Activated CD4-positive, alpha-beta T cell treated with anti-CD3 and anti-CD28 coated beads, Interleukin-2, Interleukin-6, amounts not matched to agents 100 ng/mL and 50 ng/mL, durations not matched to agents 16 hours and 8 hours (primary cell): ENCODE measurements around the gene MEIS2.

ENCODE experiments used
- DNase-seq: peaks from one replicate; pipeline ENCODE4 v3.0.0-alpha.2; 2020

Gene MEIS2

DNA sequence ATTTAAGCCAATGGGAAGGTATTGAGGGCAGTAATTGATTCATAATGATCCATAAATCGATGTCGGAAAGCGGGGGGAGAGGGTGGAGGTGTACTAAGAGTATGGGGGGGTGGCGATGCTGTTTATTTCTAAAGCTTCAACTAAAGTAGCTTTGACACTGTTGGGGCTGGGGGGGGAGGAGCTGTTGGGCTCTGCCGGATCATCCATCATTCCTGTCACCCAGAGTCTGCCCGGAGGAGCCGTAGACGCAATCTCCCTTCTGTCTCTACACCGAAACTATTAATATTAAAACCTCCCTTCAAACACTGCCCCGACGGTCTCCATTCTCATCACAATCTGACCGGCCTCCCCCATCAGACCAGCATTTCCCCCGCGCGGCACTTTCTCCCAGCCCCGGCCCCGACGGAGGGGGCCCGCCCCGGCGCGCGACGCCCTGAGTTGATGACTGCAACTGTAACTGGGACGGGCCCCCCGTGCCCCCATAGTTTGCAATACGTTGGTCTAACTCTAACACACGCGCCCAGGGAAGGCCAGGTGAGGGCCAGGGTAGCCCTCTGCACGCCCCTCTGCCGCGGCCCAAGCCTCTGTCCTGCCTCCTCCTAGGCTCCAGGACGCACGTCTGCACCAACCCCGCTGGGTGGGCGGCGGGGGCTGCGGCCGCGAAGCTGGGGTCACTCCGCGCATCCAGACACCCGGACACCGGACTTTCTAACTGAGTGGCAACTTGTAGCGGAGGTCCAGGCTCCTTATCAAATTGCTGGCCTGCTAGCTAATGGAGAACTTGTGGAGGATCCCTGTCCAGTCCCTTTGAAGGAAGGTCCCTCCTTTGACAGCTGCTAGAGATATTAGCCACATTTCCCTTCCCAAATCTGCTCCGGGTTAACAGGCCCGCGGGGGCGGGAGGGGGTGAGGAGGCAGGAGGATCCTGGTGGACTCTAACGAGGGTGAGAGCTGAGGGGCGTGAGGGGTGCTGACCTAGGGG lies 212.0 kb downstream of the MEIS2 start:
- DNase-seq: no peak

DNA sequence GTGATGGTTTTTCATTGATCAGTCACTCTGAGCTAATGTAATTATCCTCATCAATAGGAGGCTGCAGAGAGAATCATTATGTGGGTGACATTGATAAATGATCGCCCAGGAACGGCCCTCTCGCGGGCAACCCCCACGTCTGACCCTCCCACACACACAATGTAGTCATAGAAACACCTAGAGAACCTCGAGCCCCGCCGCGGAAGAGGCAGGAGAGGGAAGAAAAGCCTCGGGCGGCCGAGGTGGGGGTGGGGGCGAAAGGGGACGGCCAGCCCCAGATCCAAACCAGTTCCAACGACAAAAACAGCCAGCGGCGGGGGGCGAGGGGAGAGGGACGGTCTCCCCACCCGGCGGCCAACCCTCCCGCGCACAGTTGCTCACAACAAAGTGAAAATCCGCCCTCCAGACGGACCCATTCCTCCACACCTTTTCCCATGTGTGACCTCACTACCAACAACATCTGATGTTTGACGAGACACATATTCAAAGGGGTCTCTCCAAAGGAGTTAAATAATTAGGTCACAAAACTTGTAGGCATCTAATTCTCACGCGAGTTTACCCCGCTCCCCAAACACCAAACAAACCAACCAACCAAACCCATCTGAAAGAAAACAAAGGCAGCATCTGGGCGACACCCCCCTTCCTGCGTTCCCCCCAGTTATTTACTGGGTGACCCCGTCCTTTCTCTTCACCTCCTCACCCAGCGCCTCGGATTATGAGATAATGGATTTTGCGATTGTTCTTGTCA lies 213.0 kb downstream of the MEIS2 start:
- no peak for DNase-seq

DNA sequence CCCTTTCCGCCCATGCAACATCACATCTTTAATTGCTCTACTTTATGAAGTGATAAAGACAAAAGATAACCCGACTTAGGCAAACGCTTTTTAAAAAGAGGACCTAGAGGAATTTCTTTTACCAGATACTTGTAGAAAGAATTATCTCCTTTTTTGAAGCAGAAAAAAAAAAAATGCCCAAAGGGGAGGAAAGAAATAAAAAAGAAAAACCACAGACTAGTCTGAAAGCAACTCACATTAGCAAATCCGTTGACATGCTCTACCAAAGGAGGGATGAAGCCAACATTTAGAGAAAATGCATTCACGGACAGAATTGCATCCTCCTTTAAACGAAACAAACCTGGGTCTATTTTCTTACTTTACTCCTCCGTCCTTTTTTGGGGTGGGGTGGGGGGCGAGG lies 213.6 kb downstream of the MEIS2 start:
- DNase-seq: no peak

DNA sequence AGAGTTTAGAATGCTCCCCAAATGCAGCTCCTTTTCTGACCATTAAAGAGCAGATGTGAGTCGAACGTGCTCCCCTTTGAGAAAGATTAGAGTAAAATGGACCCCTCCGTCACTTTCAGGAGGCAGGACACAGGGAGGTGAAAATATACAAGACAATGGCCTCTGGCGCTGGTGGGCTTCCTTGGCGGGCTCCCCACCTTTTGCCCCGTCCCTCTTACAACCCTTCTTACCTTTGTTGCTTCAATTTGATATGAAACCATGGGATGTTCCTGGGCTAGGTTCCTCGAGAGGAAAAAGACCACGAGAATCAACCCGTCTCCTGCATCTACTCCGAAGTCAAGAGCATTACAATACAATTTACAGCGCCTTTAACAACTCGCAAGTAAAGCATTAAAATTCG lies 214.2 kb downstream of the MEIS2 start:
- no peak for DNase-seq

DNA sequence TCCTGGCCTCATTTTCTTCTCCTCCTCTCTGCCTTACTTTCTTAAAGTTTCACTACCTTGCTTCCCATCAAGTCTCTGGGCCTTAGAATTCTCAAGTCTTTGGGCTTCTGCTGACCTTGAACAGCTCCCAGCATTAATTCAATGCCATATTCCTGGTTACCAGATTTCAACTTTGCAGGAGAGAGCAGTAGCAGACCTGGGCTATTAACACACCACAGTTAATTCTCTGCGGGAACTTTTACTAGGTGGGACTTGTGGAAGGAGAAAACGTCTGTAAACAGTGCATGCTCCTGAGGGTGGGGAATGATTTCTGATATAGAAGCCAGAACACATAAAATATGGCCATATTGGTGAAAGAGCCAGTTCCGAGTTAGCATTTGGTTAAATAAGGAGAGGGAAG lies 214.6 kb downstream of the MEIS2 start:
- no peak for DNase-seq

DNA sequence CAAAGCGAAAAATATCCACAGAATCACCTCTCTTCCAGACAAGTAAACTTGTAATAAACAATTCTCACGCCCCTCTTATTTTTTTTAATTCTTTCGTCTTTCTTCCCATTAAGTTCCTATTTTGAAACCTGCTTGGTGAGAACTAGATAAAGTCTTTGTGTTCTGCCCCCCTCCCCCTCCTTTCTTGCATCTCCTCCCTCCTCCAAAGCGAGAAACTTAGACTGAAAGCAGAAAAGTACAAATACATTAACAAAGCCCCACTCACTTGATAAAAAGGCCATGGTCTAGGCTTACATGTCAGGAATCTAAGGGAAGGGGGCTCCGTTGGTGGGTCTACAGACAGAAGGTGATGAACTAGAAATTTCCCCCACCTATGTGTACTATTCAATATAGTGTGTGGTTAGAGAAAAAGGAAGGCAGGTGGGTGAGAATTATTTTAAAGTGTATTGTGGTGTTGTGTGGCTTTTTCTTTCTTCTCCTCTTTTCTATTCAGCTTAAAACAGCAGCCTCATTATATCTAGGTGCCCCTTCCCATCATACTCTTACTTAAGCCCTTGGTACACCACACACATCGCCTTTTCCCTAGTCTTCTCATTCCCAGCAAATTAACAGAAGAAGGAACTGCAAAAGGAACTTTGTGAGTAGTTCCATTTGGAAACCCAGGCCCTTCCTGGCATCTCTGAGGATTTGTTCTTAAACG lies 215.3 kb downstream of the MEIS2 start:
- no peak for DNase-seq

DNA sequence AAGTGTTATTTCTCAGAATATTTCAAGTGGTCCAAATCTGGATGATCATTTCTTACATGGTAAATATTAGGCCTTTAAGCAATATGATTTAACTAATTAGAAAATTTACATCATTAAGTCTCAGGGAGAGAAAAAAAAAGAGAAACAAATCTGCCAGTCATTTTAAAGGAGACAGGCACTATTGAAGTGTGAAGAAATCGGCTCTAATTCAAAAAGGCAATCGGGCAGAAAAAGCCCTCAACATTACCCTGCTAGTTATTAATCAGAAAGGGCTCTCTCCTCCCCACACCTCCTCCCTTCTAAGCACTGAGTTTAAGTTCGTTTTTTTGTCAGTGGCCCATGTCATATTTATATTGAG lies 215.9 kb downstream of the MEIS2 start:
- DNase-seq: no peak

DNA sequence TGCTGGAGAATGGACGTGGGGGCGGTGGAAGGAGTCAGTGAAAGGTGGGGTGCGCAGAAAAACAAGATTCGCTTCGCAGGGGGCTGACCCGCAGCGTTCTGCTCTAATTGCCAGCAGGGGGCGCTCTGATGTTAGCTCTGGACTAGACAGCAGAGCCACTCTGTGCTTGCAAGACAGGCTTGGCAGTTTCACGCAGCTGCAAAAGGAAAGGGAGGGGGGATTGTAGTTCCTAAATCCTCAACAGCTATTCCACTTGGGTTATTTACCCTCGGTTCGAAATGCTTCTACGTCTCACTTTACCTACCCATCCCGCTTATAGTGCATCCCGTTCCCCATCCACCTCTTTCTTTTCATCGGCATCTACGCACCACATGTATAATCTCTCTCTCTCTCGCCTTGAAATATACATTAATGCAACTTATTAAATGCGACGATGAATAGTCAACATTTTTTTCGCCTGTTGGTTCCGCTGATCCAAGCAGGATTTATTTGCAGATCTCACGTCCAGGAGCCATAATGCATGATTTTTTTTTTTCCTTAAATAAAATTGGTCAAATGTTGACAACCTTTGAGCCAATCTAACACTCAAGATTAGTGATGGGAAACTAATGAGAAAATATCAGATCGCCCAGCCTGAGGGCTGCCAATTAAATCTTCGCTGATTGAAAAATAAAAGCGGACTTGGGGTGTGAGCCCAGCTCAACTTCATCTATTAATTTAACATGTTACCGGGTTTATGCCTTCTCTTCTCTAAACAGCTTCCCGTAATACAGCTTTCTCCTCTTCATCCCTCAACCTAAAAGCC lies 216.4 kb downstream of the MEIS2 start:
- DNase-seq: peak; percentile 84

DNA sequence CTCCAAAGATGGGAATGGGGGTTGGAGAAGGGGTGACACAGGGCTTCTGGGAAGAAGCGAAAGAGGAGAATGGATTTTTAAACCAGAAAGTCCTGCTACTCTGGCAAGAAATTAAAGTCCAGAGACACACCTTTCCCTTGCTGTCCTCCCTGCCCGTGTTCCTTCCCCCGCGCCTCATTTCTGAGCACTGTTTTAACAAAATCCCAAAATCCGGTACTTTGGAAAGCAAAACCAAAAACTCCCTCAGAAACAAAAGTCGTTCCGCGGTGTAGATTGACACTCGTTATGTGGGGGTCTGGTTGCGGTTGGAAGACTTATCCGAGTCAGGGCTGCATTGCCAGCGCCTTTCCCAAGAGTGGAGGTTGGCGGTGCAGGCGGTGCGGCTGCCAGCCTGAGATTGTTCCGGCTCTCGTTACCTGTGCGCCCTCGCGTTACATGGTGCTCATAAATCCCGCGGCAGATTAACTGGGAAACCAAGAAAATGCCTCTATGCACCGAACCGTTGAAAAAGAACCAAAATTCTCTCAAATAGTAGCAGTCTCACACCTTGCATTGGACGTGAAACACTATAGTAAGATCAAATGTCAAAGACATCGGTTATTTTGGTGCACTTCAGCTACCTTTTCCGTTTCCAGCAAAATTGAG lies 217.7 kb downstream of the MEIS2 start:
- DNase-seq: no peak

DNA sequence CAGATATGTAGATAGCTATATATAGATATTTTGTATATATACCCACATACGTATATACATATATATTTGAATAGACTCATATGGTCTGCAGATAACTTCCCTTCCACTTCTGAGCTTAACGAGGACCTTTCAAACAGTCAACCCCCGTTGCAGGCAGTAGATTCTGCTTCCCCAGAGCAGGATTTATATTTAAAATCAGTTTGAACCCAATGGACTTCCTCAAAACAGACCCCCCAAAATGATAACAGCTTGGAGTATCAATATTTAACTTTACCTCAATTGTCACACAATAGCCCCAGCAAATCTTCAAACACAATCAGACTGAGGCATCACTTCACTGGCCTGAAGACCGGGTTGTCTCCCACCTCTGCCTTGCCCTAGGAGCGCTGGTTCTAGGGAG lies 218.3 kb downstream of the MEIS2 start:
- DNase-seq: no peak

DNA sequence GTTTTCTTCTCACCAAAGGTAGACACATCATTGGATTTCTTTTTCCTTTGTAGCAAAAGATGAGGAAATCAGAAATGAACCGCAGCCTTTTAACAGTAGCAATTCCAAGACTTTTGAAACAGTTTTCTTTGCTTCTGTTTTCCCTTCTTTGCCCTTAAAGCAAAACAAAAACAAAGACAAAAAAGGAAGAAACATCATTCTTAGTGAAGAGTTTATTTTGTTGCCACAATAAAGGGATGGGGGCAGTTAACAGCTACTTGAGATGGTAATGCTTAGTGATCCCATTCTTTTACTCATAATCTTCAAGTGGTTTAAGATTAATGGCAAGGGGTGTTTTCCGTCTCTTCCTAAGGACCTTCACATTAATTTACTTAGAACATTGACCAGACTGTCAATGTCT lies 218.8 kb downstream of the MEIS2 start:
- DNase-seq: no peak

DNA sequence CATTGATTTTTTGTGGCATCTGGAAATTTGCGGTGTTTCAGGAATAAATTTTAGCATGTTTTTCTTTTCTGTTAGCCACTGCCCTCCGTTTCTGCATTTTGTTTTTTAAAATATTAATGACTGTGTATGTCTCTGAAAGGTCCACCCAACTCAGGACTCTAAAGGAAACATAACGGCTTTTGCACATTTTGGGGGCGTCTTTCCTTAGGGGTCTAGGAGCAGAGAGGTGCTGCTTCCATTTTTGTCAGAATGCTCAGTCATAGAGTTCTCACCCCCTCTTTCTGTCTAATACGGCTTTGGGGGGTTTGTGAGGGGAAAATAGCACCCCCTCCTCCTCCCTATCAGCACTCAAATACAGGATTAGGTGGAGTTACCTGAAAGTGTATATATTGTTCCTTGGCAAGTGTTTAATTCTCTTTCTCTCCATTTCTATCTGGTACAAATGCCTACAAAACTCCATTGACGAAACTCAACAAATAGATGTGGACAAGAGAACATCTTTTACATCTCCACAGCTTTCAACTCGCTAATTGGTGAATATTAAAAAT lies 219.4 kb downstream of the MEIS2 start:
- DNase-seq: no peak

DNA sequence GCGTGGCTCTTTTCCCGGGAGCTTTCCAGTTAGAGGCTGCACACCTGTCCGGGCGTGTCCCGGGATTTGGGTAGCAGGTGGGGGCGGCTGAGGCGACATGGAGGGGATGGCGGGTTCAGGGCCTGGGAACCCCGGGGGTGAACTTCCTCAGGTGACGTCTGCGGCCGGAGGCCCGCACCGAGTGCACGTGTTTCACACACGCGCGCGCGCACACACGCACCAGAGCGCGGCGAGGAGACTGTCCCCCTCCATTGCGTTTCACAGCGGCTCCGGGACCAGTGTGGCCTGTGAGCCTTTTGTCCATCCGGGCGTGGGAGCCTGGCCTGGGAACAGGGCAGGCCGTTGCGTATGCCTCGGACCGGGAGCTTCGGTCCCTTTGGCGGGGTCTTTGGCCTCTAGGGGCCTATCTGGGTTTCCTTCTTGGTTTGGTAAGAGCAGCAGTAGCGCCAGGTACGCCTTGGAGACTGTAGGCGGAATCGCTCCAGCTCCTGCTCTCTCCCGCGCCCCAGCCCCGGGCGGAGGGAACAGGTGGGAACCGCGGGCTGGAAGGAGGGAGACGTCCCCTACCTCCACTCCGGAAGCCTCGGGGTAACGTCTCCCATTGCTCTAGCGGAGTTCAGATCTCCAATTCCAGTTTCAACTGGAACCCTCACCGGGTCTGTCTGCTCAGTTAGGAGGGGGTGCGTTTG lies 220.0 kb downstream of the MEIS2 start:
- no peak for DNase-seq

DNA sequence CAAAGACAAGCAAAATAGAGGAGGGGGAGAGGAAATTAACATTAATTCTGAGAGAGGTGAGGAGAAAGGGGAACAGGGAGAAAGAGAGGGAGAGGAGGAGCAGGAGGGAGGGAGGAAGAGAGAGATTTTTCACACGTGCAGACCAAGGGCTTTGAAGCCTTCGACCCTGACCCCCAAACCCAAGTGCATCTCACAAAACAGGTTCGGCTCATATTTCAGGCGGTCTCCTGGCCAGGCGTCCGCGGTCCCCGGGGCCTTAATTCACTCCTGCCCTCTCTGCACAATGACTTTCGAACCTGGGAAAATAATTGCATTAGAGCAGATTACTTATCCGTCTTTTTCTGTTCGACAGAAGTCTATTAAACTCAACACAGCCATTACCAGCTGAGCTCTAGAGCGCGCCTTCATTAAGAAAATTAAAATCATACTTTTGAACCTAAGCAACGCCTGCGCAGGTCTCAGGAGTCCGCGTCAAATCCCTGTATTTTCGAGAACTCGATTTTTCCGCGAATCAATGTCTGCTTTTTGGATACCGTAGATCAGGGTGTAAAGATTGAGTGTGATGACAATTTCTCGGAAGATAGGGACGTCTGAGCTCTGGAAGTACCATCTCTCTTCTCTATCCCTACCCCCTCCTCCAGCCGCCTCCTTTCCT lies 220.7 kb downstream of the MEIS2 start:
- DNase-seq: no peak

DNA sequence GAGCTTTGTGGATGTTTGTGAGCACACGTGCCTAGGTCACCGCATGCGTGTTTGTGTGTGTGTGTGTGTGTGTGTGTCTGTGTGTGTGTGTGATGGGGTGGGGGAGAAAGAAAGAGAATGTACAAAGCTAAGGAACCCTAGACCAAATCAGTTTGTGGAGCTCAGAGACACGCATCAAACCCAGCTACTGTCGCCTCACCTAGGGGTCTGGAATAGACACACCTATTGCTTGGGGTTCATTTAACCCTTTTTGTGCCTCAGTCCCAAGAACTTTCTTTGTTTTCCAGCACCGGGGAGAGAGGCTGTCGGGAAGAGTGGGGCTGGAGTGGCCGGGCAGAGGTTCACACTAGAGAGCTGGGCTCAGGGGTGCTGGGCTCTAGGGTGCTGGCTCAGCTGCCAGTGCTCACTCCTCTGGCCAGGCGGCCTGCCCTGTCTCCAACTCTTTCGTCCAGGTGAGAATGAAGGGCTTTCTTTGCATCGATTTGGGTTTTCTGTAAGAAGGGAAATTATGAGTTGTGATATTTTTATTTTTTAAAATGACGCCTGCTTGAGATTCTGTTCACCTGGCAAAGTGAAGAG lies 221.6 kb downstream of the MEIS2 start:
- DNase-seq: no peak

DNA sequence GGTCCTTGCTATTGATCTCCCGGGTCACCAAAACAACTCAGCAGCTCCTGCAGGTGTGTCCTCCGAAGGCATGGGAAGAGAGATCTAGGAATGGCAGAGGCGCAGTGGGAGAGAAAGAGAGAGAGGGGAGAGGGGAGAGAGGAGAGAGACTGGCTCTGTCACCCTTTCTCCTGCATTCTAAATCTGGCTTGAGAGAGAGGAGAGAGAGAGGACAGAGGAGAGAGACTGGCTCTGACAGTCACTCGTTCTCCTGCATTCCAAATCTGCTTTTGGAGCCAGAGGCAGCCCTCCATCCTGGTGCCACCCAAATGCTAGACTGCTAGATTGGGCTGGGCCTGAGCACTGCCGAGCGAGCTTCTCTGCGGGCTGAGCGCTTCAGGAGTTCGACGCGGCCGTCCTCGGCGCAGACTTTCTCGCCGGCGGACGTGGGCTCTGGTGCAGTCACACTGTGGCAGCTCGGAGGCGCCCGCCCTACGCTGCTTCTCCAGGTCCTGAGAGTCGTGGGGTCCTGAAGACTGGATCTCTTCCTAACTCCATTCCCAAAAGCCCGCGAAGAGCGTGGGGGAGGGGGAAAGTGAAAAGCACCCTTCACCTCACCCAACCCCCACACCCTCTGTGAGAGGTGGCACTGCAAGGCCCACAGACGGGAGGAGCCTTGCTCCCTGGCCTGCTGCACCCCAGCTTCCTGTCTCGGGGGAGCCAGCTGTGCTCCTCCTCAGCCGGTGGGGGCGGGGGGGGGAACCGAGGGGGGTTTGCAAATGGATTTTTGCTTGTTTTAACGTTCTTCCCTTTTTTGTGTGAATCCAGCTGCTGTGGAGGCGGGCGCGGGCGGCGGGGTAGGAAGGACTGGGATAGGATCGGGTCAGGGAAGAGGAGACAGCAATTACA lies 222.3 kb downstream of the MEIS2 start:
- no peak for DNase-seq

DNA sequence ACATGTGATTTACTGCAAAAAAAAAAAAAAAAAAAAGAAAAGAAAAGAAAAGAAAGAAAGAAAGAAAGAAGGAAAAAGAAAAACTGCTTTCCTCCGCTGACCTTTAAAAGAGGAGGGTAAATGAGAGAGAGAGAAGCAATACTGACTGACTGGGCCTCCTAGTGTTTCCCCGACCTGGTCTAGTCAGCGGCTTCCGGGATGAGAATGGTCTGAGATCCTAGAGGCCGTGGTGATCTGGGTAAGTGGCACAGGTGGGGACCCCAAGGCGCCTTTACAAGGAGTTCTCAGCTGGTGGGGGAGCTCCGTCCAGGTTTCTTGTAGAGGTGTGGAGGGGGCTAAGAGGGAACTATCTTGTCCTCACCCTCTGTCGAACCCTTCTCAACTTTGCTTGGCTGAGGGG lies 223.1 kb downstream of the MEIS2 start:
- DNase-seq: no peak

DNA sequence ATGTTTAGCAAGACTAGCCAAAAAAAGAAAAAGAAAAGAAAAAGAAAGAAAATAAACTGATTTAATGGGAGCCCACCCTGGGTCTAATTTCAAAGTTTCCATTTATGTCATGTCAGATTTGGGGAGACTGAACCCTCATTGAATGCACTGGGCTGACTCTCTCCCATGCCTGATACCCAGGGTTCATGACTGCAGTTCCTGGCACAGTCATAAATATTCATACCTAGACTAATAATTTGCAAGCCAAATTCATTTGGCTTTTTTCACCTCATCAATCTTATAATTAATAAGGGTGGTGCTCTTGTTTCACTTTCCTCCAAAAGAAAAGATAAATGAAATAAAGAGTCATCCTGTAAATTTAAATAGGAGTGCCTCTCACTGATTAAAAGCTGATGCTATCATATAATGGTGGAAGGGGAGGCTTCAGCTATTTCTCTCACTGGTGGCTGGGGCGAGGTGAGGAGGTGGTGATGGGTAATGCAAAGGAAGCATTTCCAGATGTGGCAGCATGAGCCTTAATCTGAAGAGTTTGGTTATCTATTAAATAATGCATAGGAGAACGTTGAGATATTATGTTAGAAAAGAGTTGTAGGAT lies 224.5 kb downstream of the MEIS2 start:
- no peak for DNase-seq

DNA sequence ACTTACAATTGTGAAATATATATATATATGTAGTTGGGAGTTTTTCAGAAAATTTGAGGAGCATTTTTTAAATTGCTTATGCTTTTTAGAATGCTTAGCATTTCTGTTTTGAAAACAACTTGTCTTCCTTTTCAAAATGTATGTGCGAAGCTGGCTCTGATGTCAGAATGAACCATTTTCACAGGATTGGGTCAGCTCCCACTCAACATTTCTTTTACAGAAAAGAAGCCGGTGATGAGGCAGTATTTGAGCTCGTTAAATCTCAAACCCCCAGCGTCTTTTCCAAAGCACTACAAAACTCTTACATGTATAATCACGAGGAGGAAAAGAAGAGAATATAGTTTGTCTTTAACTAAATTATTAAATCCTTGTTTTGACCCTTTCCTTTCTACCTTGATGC lies 225.4 kb downstream of the MEIS2 start:
- no peak for DNase-seq
